Heart left ventricle (tissue), 16 donors: ENCODE data around the gene S1PR3. TPM values are rescaled to one million over a fixed set of nuclear protein-coding genes. Genes with fewer than 3 reads are reported as not detected.
"Not testable (repeated sequence)": the region's sequence is repeated elsewhere in the genome, so short reads cannot be mapped to it uniquely, and the experiment has no call there.

ENCODE experiments used
- ATAC-seq, 4 donors: fragments of 200-7000 bp; cut with Tn5 transposase; one replicate each; pipeline ENCODE4 v1.9.1; 2020 to 2022; ENCODE audit warnings: moderate library complexity in 4 of 4, mild to moderate bottlenecking in 3 of 4, moderate number of reproducible peaks in 1 of 4
- DNase-seq, 5 donors: peaks; one replicate each; pipeline ENCODE4 v3.0.0-alpha.2; 2020
- H3K27ac ChIP-seq, 12 donors: fragments of 200-600 bp; sonication (generic) in 4 of 12; one replicate each; pipeline versions ENCODE4 v1.5.0 to v1.8.0; 2016 to 2022; ENCODE audit warnings: mild to moderate bottlenecking in 2 of 12
- H3K27me3 ChIP-seq, 9 donors: fragments of 200-600 bp; sonication (generic) in 2 of 9; one replicate each; pipeline versions ENCODE4 v1.5.1 to v1.8.0; 2016 to 2022; ENCODE audit warnings: mild to moderate bottlenecking in 3 of 9
- H3K36me3 ChIP-seq, 9 donors: fragments of 200-600 bp; sonication (generic) in 2 of 9; one replicate each; pipeline versions ENCODE4 v1.5.0 to v1.8.0; 2018 to 2022; ENCODE audit warnings: mild to moderate bottlenecking in 2 of 9
- H3K4me1 ChIP-seq, 12 donors: fragments of 200-600 bp; sonication (generic) in 4 of 12; one replicate each; pipeline versions ENCODE4 v1.5.0 to v1.8.0; 2016 to 2022; ENCODE audit warnings: mild to moderate bottlenecking in 3 of 12
- H3K4me3 ChIP-seq, 12 donors: fragments of 200-600 bp; sonication (generic) in 4 of 12; one replicate each; pipeline versions ENCODE4 v1.5.0 to v1.8.0; 2017 to 2022; ENCODE audit warnings: mild to moderate bottlenecking in 9 of 12, moderate library complexity in 4 of 12
- H3K9me3 ChIP-seq, 12 donors: fragments of 200-600 bp; sonication (generic) in 4 of 12; one replicate each; pipeline versions ENCODE4 v1.5.0 to v1.8.0; 2016 to 2022; ENCODE audit warnings: mild to moderate bottlenecking in 1 of 12
- POLR2A ChIP-seq, 2 donors: fragments of 450-650 bp; IDR thresholded peaks; one replicate each; pipeline ENCODE4 v1.6.1; 2017; ENCODE audit warnings: antibody characterized with exemption in 2 of 2, mild to moderate bottlenecking in 2 of 2, moderate library complexity in 2 of 2
- WGBS, 4 donors: extraction: QIAGEN DNeasy Blood & Tissue Kit in 2 of 4; methylation state at CpG; one replicate each; pipeline versions ENCODE4 v1.1.5 to v1.1.7; 2013 to 2018; 5-methylcytosine and 5-hydroxymethylcytosine counted together
- intact Hi-C, 10 donors: fragments of 100-400 bp; cut with DNase I; formaldehyde crosslinking; loops; one replicate each; pipeline versions ENCODE4 v1.11.1 to v1.14.2; 2022
- long read RNA-seq, 3 donors: library from polyadenylated mRNA; unstranded; transcript quantifications; one replicate each; pipeline ENCODE4 v2.0.0, GENCODE V29; 2020 to 2021
- polyA plus RNA-seq, 2 donors: library from polyadenylated mRNA; stranded (reverse); fragments of 200-250 nt; gene quantifications; one replicate each; pipeline ENCODE4 v1.2.3, GENCODE V29; 2013
- total RNA-seq, 9 donors: library from RNA; depleted of rRNA in 2 of 9; stranded (reverse); fragments of >200 nt in 2 of 9; fragmentation: NEBNext Ultra II Directional in 3 of 9; extraction: Animal tissue kit (Norgen Biotek cat#: 25700) in 3 of 9; gene quantifications; one replicate each; pipeline versions ENCODE4 v1.1.0 to v1.2.4, GENCODE V29; 2016 to 2023
- TF ChIP-seq, protein P1 (sequence below), 12 donors: fragments of 200-600 bp; sonication (generic) in 4 of 12; IDR thresholded peaks; one replicate each; pipeline versions ENCODE4 v1.5.0 to v1.8.0; 2018 to 2022; ENCODE audit warnings: antibody characterized with exemption in 12 of 12, mild to moderate bottlenecking in 5 of 12
- donor health status: ischemic (EF 13 %, LVEDD 7.1; RV severe dilation, severe dysfunction).
- donor health status: healthy with polysubstance abuse.
- donor health status: DM: no; HTN: yes; CAD: no.
- donor health status: DM: no; HTN: no; CAD: no.
- donor health status: ischemic (EF 25% LVEDD 6.9; RV normal size, moderate dysfunction).
- donor health status: ischemic (EF 25% LVEDD 5.7; RV mildly dilated, moderate dysfunction).
- donor health status: healthy.
- donor health status: DM: yes; HTN: yes; CAD: no.
- donor health status: ischemic (EF 35%, LVEDD 5.7; RV mildly dilated, moderate dysfunction).
- donor health status: nonischemic (EF 11% LVEDD 7.7; RV severe dilation, severe dysfunction).
- donor health status: DM: yes; HTN: yes; CAD: no.
- donor health status: PGD.
- donor health status: ischemic (EF 29% LVEDD 5.4; RV normal size, mild dysfunction).
- donor health status: nonischemic (EF 23%, LVEDD 6.1; RV moderate dilation, normal function).

The S1PR3 gene
- 10 to 100 TPM in 7 of 9 donors, 1 to 10 TPM in 2; 7.4 to 50.3 (median 29.6) TPM for total RNA-seq
- polyA plus RNA-seq: 10 to 100 TPM; 13.9 to 14.1 TPM
- long read RNA-seq, donor 1, full-length matches to known transcripts: 40 of 42 reads
- long read RNA-seq, donor 1, partial matches to known transcripts: 0 of 42 reads
- long read RNA-seq, donor 1, other reads (novel, unspliced or antisense): 2 of 42 reads
- long read RNA-seq, donor 2, full-length matches to known transcripts: 95 of 99 reads
- long read RNA-seq, donor 2, partial matches to known transcripts: 1 of 99 reads
- long read RNA-seq, donor 2, other reads (novel, unspliced or antisense): 3 of 99 reads
- long read RNA-seq, donor 3, full-length matches to known transcripts: 45 of 45 reads
- long read RNA-seq, donor 3, partial matches to known transcripts: 0 of 45 reads
- long read RNA-seq, donor 3, other reads (novel, unspliced or antisense): 0 of 45 reads

DNA sequence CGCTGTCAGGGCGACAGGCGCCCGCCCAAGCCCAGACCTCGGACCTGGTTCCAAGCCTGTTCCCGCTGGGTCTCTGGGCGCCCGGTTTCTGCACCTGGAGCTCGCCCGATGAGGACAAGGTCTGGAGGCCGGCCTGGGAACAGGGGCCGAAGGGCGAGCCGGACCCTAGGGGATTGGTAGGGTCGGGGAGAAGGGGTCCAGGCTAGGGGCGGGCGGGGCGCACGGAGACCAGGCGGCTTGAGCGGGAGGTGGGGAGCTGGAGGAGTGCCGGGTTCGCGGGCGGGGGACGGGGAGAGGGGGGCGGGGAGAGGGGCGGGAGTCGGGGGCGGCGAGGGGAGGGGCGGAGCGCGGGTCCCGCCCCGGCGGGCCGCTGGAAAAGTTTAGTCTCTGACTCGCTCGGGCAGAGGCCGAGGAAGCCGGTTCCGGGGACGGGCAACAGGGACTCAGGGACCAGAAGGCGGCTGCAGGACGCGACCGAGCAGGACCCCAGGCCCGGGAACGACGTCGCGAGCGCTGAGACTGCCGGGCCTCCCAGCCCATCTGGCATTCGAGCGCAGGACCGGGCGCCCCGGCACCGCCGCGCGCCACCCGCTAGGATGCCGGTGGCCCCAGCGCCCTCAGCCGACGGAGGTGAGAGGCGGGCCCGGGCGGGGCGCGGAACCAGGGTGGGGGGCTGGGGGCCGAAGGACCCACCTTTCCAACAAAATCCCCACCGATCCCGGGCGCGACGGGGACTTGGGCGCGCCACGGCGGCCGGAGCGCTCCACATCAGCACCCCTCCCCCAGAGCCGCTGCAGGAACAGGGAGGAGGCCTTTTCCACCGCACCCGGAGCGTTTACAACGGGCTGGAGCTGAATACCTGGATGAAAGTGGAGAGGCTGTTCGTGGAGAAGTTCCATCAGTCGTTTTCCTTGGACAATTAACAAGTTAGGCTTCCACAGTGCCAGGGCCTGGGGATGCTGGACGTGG lies at the start of gene S1PR3:
Gene S1PR3 (plus strand): TSS at position 403 of the 969 bp plus-strand sequence. CDS start 9,733 bp downstream, outside the sequence.
- TF ChIP-seq POLR2A (IDR thresholded peaks at IDR 0.05): peak; percentile 42 to 90
- TF ChIP-seq, protein P1, sequence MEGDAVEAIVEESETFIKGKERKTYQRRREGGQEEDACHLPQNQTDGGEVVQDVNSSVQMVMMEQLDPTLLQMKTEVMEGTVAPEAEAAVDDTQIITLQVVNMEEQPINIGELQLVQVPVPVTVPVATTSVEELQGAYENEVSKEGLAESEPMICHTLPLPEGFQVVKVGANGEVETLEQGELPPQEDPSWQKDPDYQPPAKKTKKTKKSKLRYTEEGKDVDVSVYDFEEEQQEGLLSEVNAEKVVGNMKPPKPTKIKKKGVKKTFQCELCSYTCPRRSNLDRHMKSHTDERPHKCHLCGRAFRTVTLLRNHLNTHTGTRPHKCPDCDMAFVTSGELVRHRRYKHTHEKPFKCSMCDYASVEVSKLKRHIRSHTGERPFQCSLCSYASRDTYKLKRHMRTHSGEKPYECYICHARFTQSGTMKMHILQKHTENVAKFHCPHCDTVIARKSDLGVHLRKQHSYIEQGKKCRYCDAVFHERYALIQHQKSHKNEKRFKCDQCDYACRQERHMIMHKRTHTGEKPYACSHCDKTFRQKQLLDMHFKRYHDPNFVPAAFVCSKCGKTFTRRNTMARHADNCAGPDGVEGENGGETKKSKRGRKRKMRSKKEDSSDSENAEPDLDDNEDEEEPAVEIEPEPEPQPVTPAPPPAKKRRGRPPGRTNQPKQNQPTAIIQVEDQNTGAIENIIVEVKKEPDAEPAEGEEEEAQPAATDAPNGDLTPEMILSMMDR (IDR thresholded peaks at IDR 0.05): peak in 6 of 12 donors; percentile 9 to 37 (median 17)
- DNase-seq: peak; percentile 79 to 84 (median 81)
- Histone ChIP-seq H3K27me3 (peaks cover 0 to 12% (median 5%) of the 10 kb centered on the region in 9 donors), H3K4me3 (peak within 1 kb of the TSS; percentile 53 to 94 (median 72)), H3K27ac (peak within 1 kb of the TSS; percentile 0 to 91 (median 76)), H3K4me1 (peaks cover 0 to 43% (median 10%) of the 10 kb centered on the region in 12 donors), H3K9me3 (no peaks in the 10 kb centered on the region), H3K36me3 (peaks cover 0 to 9% (median 0%) of the 10 kb centered on the region in 9 donors)
- intact Hi-C loops: loop anchor here in 8 of 10 donors (2.0 to 10.0 kb wide), 12 partner anchors 39 to 337 kb away; no protein-coding TSS in a partner anchor
- WGBS, 4 donors: 1 to 3% (median 2%) methylated on average over 26 to 94 of the region's 94 CpGs
- ATAC-seq: peak; percentile 46 to 92 (median 84)

DNA sequence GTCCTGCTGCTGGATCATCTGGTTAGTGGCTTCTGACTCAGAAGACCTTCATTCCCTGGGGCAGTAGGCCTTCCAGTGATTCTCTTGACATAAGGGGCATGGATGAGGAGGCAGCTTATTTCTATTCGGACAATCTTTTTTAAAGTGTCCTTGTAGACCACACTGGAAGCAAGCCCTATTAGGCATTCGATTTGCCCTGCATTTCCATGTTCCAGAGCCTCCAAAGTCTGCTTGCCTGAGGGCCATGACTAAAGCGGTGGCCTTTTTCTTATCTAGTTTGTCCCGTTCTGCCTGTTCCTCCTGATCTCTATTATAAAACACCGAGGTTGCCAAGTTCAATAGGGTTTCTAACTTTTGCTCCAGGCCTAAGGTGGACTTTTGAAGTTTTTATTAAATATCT lies 49.7 kb upstream of the S1PR3 start:
- H3K4me3 ChIP-seq, H3K27ac ChIP-seq, intact Hi-C loops, H3K36me3 ChIP-seq, DNase-seq, ATAC-seq, H3K4me1 ChIP-seq, H3K9me3 ChIP-seq, H3K27me3 ChIP-seq: not testable (repeated sequence)
- 76 to 83% (median 77%) methylated on average over 5 of the region's 5 CpGs for WGBS, 4 donors

DNA sequence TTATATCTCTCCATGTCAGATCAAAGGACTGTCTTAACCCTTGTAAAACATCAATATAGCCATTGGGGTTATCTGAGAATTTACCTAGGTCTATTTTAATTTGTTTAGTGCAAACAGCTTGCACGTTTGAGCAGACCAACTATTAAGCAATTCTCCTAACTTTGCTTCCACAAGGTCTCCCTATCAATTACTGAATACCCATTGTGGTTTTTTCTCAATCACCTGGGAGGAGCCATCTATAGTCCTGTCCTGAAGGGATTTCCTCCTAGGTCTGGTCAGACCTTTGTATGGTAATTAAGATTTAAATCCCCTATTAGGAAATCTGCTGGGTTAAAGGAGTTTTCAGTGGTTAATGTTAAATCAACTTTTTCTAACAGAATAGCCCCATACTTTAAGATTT lies 48.9 kb upstream of the S1PR3 start:
- no peaks in the 10 kb centered on the region for H3K36me3 ChIP-seq
- H3K27ac ChIP-seq: no peak overlapping the region
- WGBS, 4 donors: 61 to 96% (median 80%) methylated on average over 1 of the region's 1 CpG
- TF ChIP-seq, protein P1 (IDR thresholded peaks at IDR 0.05): no peak
- no peak for TF ChIP-seq POLR2A (IDR thresholded peaks at IDR 0.05)
- no peaks in the 10 kb centered on the region for H3K27me3 ChIP-seq
- ATAC-seq: no peak
- no peak overlapping the region for H3K4me3 ChIP-seq
- H3K4me1 ChIP-seq: no peaks in the 10 kb centered on the region
- DNase-seq: no peak
- no peaks in the 10 kb centered on the region for H3K9me3 ChIP-seq
- intact Hi-C loops: no loop called here

DNA sequence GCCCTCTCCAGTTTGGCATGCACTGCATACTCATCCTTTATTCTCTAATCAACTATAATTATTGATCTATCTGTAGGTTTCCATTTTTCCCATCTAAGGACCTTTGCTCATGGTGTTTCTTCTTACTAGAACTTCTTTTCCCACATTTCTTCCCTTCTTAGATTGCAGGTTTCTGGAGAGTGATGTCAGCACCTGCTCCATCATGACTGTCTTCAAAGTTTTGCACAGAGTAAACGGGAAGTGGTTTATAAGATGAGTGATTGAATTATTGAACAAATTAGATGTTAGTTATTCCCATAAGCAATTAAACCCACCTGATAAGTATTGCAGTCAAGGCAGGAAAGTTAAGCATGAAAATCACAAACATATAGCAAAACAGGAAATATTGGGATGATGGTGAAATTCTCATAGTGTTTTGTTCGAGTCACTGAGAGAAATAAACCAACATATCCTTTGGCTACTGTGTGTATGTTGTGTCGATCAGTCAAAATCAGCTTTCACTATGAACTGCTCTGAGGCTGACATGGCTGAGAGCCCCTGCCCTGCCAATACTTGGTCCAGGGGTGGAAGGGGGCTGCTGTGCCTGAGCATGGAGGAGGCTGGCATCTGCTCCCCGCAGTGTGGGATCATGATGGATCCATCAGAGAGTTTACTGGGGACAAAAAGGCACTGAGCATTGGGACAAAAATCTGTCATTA lies 45.5 kb upstream of the S1PR3 start:
- DNase-seq: no peak
- H3K4me1 ChIP-seq: peaks cover 2 to 23% (median 17%) of the 10 kb centered on the region in 12 donors
- no peak for ATAC-seq
- no peak overlapping the region for H3K4me3 ChIP-seq
- TF ChIP-seq, protein P1 (IDR thresholded peaks at IDR 0.05): no peak
- TF ChIP-seq POLR2A (IDR thresholded peaks at IDR 0.05): no peak
- H3K27me3 ChIP-seq: no peaks in the 10 kb centered on the region
- 54 to 80% (median 70%) methylated on average over 4 of the region's 4 CpGs for WGBS, 4 donors
- intact Hi-C loops: no loop called here
- no peaks in the 10 kb centered on the region for H3K36me3 ChIP-seq
- no peaks in the 10 kb centered on the region for H3K9me3 ChIP-seq
- no peak overlapping the region for H3K27ac ChIP-seq
